HG03039 (cell line): ENCODE measurements around the gene DCAF5.
"Not testable (repeated sequence)": the region's sequence is repeated elsewhere in the genome, so short reads cannot be mapped to it uniquely, and the experiment has no call there.

Experiments
- ATAC-seq: cut with Tn5 transposase; IDR thresholded peaks from one replicate; pipeline ENCODE4 v1.9.1; 2021; ENCODE audit warnings: mild to moderate bottlenecking, moderate library complexity; ENCODE audit not compliant: unreplicated experiment

The DCAF5 gene

DNA sequence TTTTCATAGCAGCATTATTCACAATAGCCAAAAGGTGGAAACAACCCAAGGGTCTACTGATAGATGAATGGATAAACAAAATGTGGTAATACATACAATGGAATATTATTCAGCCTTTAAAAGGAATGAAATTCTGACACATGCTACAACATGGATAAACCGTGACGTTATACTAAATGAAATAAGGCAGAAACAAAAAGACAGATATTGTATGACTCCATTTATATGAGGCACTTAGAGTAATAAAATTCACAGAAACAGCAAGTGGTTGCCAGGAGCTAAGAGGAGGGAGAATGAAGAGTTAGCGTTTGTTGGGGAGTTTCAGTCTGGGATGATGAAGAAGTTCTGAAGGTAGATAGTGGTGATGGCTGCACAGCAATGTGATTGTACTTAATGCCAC is 76.6 kb downstream of the DCAF5 start:
- ATAC-seq = no peak

DNA sequence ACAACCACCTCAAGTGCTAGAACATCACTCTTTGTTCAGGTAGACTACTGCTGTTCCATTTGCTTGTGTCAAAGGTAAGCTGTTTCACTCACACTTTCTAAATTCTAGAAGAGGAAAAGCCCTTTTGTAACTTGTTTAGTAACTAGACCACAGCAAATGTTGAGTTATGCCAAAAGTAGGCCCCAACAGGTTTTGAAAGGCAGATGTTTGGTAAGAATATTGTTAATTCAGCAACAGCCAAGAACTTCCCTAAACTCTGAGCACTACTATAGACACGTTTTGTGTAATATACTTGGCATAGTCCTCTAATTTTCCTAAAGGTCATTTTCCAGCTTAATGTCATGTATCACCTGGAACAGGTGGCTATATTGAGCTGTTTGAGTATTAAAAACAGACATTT is 79.0 kb downstream of the DCAF5 start:
- no peak for ATAC-seq

DNA sequence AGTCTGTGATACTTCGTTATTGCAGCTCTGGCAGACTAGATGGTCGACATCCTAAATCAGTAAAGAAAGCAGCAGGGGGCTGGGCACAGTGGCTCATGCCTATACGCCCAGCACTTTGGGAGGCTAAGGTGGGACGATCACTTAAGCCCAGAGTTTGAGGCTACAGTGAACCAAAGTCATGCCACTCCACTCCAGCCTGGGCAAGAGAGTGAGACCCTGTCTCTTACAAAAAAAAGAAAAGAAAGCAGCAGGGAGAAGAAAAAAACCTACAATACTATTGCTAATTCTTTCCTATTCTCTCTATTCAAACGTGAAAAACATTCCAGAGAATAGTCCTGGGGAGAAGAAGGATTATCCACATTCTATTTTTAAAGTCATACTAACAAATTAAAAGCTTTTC is 79.5 kb downstream of the DCAF5 start:
- ATAC-seq = no peak

DNA sequence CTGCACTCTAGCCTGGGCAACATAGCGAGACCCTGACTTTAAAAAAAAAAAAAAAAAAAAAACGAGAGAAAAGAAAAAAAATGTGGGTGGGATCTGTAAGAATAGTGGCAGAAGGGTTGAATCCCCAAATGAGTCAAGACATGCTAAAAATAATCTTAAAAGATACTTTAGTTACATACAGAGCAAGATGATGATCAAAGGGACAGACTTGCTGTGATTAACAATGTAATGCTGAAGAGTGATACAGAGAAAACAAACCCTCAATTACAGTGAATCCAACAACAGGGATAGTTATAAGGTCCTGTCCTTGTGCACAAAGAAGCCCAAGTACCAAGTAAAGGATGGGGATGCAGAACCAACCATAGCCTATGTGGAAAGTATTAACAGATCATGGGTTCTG is 80.3 kb downstream of the DCAF5 start:
- ATAC-seq = no peak

DNA sequence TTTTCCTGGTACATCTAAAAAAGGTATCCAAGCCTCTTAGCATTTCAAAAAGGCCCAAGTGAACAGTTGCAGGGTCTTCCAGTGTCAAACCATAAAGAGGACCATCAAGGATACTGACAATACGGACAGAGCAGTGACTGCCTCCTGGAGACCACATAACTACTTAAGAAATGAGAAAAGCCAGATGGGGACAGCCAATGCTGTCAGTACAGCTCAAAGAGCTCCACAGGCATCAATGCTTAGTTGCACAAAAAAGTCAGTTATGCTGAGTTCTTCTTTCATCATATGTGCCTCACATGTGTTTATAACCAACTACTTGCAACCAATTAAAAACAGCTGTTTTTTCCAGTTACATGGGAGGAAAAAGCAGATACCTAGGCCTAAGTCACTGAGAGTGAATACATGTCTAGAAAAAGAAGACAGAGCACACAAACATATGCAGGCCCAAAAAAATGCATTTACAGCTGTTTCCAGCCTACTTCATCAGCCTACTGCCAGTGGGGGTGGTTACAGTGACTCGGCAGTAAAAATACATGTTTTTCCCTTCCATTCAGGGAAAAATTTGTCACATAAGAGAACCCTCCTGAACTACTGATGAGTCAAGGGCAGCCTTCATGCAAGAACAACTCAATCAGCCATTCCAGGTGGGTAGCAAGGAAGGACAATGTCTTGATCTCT is 84.0 kb downstream of the DCAF5 start:
- ATAC-seq = no peak

GRCh38 chr14:69066396-69067171 is 86.3 kb downstream of the DCAF5 start:
- ATAC-seq = no peak

DNA sequence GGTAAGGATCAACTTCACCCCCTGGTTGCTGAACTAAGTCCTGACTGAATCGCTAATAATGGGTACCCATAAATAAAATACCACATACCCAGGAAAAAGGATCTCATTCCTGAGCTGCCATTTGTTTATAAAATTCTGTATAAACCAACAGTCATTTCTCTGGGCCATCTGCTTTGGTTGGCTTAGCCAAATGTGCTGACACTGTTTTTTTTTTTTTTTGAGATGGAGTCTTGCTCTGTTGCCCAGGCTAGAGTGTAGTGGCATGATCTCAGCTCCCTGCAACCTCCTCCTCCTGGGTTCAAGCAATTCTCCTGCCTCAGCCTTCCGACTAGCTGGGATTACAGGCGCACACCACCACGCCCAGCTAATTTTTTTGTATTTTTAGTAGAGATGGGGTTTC is 87.0 kb downstream of the DCAF5 start:
- ATAC-seq = not testable (repeated sequence)

DNA sequence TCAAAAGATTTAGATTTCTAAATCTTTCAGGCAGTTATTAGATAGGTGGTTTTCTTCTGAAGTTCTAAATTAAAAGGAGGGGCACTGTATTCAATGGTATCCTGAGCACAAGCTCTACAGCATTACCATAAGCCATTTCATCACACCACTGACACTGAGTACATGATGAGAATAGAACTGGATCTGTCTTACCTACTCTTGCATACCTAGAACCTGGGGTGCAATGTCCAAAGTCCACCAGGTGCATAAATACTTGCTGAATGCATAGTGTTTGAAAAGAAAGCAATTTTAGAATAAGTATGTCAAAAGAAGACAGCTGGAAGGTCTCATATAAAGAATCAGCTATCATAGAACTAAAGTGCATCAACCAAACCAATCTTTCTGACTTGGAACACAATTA is 88.3 kb downstream of the DCAF5 start:
- ATAC-seq = no peak

- ATAC-seq = no peak
Observed at GRCh38 chr14:69059658-69060623, 93.0 kb downstream of the DCAF5 start.

DNA sequence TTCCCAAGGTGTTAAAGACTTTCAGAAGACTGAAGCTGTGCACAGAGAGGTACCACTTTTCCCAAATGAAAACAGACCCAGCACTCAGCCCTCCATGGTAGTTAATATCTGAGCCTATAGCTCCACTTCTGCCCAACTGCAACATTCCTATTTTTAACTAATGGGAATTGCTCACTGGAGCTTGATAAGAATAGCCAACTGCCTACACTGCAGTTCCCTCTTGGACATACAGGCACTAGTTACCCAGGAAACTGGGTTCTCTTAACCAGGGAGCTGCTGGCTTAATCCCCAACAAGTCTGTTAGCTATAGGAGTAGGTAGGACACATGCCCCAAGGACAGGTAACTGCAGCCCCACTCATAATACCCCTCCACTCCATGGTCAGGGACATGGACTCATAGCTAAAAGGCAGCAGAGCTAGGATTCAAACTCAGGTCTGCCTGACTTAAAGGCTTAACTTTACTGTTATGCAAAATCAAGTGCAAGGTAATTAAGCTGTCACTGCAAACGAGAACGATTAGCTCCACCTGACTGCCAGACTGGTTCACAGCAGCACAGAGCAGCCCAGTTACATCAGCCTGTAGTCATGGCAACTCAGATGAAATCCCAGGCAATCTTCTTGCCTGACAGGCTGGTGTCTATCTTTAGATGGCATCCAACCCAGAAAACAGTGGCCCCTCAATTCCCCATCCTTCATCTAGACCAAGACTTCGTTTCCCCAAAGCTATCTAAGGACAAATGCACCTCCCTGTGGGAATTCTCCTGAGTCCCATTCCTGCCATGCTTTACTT is 96.7 kb downstream of the DCAF5 start:
- no peak for ATAC-seq

DNA sequence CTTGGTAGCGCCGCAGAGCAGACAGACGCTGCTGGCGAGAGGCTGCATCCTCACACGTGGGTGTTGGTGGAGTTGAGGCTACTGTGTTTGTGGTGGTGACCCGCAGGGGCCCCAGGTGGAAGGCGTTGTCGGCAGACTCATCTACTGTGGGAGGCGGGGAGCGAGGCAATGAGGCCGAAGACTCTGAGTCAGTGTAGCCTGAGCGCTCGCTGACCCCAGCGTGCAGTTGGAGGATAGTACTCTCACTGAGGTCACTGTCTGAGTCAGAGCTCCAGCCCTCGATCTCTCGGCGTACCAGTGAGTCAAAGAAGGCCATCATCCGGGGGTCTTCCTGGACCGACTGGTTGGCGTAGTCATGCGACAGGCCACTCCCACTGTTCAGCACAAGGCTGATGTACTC is 97.8 kb downstream of the DCAF5 start:
- no peak for ATAC-seq

GRCh38 chr14:69054030-69054429 is 98.9 kb downstream of the DCAF5 start:
- no peak for ATAC-seq

GRCh38 chr14:69052181-69052601 is 100.7 kb downstream of the DCAF5 start:
- ATAC-seq = no peak

GRCh38 chr14:69050240-69051184 is 102.4 kb downstream of the DCAF5 start:
- no peak for ATAC-seq

- ATAC-seq = no peak
Observed at GRCh38 chr14:69049675-69050074, 103.2 kb downstream of the DCAF5 start.

DNA sequence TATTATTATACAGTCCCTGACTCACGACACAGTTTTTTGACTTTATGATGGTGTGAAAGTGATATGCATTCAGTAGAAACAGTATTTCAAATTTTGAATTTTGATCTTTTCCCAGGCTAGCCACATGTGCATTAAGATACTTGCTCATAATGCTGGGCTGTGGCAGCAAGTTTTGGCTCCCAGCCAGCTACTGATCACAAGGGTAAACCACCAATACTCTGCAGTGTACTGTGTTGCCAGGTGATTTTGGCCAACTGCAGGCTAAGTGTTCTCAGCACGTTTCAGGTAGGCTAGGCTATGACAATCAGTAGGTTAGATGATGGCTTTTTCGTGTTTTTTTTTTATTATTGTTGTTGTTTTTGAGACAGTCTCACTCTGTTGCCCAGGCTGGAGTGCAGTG is 104.5 kb downstream of the DCAF5 start:
- no peak for ATAC-seq

DNA sequence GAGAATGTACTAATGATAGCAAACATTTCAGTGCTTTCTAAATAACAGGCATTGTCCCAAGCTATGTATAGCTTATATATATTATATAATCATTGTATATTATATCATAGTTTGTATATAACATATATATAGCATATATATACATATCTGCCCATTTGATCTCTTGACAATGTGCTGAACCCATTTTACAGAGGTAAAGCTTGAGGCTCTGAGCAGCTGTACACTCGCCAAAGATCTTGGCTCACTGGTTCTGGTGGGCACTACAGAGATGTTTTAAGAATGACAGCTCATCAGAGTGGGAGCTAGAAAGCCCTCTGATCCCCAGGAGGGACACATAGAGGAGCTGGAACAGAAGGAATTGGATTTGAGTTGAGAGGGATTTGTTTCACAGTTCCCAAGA is 105.7 kb downstream of the DCAF5 start:
- ATAC-seq = no peak

GRCh38 chr14:69046476-69046860 is 106.5 kb downstream of the DCAF5 start:
- ATAC-seq = no peak

DNA sequence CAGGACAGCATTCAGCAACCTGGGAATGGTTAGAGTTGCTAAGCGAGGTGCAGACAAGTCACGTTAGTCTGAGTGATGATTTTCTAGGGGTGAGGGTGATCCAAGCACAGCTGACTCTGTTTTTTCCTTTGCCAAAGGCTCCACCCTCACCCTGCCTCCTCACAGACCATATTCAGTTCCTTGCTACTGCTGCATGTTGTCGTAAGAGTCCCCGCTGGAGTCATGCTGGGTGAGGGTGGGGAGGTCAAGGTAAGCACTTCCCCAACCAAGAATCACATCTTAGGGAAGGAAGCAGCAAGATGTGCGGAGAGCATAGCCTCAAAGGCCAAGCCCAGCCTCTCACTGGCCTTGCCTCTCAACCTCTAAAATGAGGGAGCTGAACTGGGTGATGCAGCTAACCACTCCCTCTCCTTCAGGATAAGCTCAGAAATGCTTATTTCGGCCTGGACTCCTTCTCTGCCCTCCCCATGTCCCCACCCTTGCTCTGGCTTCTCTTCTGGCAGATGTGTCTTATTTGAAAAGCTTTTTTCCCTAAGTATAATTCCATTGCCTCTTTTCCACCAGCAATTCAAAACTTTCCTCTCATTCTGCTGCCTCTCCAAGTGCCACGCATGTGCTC is 107.0 kb downstream of the DCAF5 start:
- no peak for ATAC-seq
